HepG2 (cell line): ENCODE data around the gene IGF2BP3. TPM values are rescaled to one million over a fixed set of nuclear protein-coding genes. Genes with fewer than 3 reads are reported as not detected.

Source experiments
- BRD4 ChIP-seq: sonication (generic); formaldehyde crosslinking; IDR thresholded peaks from 2 replicates; pipeline ENCODE4 v1.4.0; 2020; ENCODE audit warnings: missing genetic modification reagents
- ERF ChIP-seq: IDR thresholded peaks from 2 replicates; pipeline ENCODE4 v1.6.1; 2018; ENCODE audit warnings: missing biosample characterization, missing genetic modification reagents
- FUBP1 ChIP-seq: sonication (generic); formaldehyde crosslinking; IDR thresholded peaks from 2 replicates; pipeline ENCODE4 v1.5.1; 2020; ENCODE audit warnings: missing genetic modification reagents, mild to moderate bottlenecking, borderline replicate concordance
- JARID2 ChIP-seq: sonication (generic); formaldehyde crosslinking; IDR thresholded peaks from 2 replicates; pipeline ENCODE4 v1.8.1; 2023; ENCODE audit warnings: missing genetic modification reagents, inconsistent platforms; ENCODE audit not compliant: insufficient replicate concordance
- MEIS1 ChIP-seq: sonication (generic); formaldehyde crosslinking; IDR thresholded peaks from 2 replicates; pipeline ENCODE4 v1.9.0; 2021; ENCODE audit warnings: mild to moderate bottlenecking, missing genetic modification reagents, moderate library complexity, borderline replicate concordance
- NCOA1 ChIP-seq: sonication (generic); formaldehyde crosslinking; IDR thresholded peaks from 2 replicates; pipeline ENCODE4 v1.9.0; 2021; ENCODE audit warnings: missing genetic modification reagents
- NR2F1 ChIP-seq, 2 experiments: fragments of 450-650 bp in 1 of 2; formaldehyde crosslinking in 1 of 2; IDR thresholded peaks; 2 replicates each; pipeline versions ENCODE4 v1.5.0 to v1.6.1; 2016 to 2020; ENCODE audit warnings: mild to moderate bottlenecking in 1 of 2, missing compliant biosample characterization in 1 of 2, missing genetic modification reagents in 1 of 2, moderate library complexity in 1 of 2
- SRY ChIP-seq: sonication (generic); formaldehyde crosslinking; IDR thresholded peaks from 2 replicates; pipeline ENCODE4 v1.8.0; 2022; ENCODE audit warnings: mild to moderate bottlenecking, missing genetic modification reagents
- SSRP1 ChIP-seq: IDR thresholded peaks from 2 replicates; pipeline ENCODE4 v1.6.1; 2016; ENCODE audit warnings: control low read depth
- TAF15 ChIP-seq: fragments of 200-400 bp; formaldehyde crosslinking; IDR thresholded peaks from one replicate; pipeline ENCODE4 v1.6.1; 2018; ENCODE audit warnings: mild to moderate bottlenecking, low read depth, low read length; ENCODE audit not compliant: poor library complexity, severe bottlenecking
- TFDP2 ChIP-seq: sonication (generic); formaldehyde crosslinking; IDR thresholded peaks from 2 replicates; pipeline ENCODE4 v1.4.0; 2020; ENCODE audit warnings: missing genetic modification reagents
- THYN1 ChIP-seq: sonication (generic); formaldehyde crosslinking; IDR thresholded peaks from 2 replicates; pipeline ENCODE4 v1.8.1; 2023; ENCODE audit warnings: low read depth, mild to moderate bottlenecking, moderate library complexity, missing genetic modification reagents, borderline replicate concordance
- TMF1 ChIP-seq: sonication (generic); formaldehyde crosslinking; IDR thresholded peaks from 2 replicates; pipeline ENCODE4 v1.8.1; 2022; ENCODE audit warnings: low read depth, missing genetic modification reagents
- ZNF33B ChIP-seq: sonication (generic); formaldehyde crosslinking; IDR thresholded peaks from 2 replicates; pipeline ENCODE4 v1.5.1; 2020; ENCODE audit warnings: mild to moderate bottlenecking, missing genetic modification reagents
- ZNF383 ChIP-seq: sonication (generic); formaldehyde crosslinking; IDR thresholded peaks from 2 replicates; pipeline ENCODE4 v1.4.0; 2020; ENCODE audit warnings: missing genetic modification reagents, mild to moderate bottlenecking, borderline replicate concordance
- ZNF451 ChIP-seq: sonication (generic); formaldehyde crosslinking; IDR thresholded peaks from 2 replicates; pipeline ENCODE4 v1.5.0; 2020; ENCODE audit warnings: mild to moderate bottlenecking, missing genetic modification reagents
- ZSCAN20 ChIP-seq: sonication (generic); formaldehyde crosslinking; IDR thresholded peaks from 2 replicates; pipeline ENCODE4 v1.4.0; 2020; ENCODE audit warnings: missing genetic modification reagents, mild to moderate bottlenecking, borderline replicate concordance
- ZXDC ChIP-seq: sonication (generic); formaldehyde crosslinking; IDR thresholded peaks from 2 replicates; pipeline ENCODE4 v1.5.0; 2020; ENCODE audit warnings: mild to moderate bottlenecking, missing genetic modification reagents
- polyA plus RNA-seq, 8 experiments: library from polyadenylated mRNA; depleted of rRNA in 3 of 8; stranded (reverse) in 7 of 8; unstranded in 1 of 8; fragments of >200 nt; fragmentation: Illumina TruSeq in 4 of 8; extraction: Trizol in 4 of 8; gene quantifications; 2 replicates each; pipeline versions ENCODE4 v1.2.1 to v1.2.3, GENCODE V29; 2011 to 2016; ENCODE audit warnings: low read depth in 4 of 8, missing spikeins in 1 of 8, mixed read lengths in 1 of 8; ENCODE audit not compliant: insufficient read depth in 1 of 8
- total RNA-seq, 5 experiments: library from RNA; depleted of rRNA; stranded (reverse); fragments of >200 nt; fragmentation: Illumina TruSeq; extraction: Trizol; gene quantifications; 2 replicates each; pipeline ENCODE4 v1.2.3, GENCODE V29; 2016; ENCODE audit warnings: low read depth in 1 of 5
- TF ChIP-seq, protein P1 (sequence below): fragments of 450-650 bp; IDR thresholded peaks from 2 replicates; pipeline ENCODE4 v1.6.1; 2017; ENCODE audit warnings: mild to moderate bottlenecking
- TF ChIP-seq, protein P2 (sequence below): sonication (generic); formaldehyde crosslinking; IDR thresholded peaks from 2 replicates; pipeline ENCODE4 v1.8.1; 2023; ENCODE audit warnings: mild to moderate bottlenecking, missing genetic modification reagents, borderline replicate concordance

IGF2BP3 gene
- total and polyA plus RNA-seq, 2 of the 13 experiments (the other 11 are each of a cell fraction or from before 2014, with no cell fraction given), result 37.7 to 39.5 TPM

DNA sequence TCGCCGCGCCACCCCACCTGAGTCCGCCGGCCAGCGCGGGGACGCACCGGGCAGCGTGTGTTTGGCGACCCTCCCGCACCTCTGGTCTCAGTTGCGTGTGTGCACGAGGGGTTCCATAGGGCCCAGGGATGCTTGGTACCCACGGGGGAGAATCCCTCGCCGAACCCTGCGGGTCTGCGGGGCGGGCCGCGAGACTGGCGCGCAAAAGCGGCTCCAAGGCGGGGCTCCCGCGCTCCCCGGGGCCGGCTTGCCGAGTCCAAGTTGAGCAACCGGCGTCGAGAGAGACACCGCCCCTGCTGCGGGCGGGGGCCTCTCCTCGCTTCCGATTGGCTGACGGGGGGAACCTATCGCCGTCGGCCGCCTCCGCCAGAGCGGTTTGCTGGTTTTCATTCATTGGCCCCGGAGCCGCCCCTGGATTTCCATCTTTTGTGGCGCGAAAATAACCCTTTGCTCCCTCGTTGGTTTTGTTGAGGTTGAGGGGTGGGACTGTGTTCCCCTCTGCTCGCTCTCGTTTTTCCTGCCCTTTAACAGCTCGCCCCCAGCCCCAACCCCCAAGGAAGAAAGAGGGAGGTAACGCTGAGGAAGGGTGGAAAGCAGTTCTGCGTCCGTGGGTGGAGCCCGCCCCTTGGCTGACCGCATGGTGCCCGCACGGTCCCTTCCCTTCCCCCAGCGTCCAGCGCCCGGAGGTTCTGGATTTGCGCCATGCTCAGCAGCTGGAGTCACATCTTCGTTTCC is 4.0 kb upstream of the IGF2BP3 start (continued):
- TF ChIP-seq, protein P1, sequence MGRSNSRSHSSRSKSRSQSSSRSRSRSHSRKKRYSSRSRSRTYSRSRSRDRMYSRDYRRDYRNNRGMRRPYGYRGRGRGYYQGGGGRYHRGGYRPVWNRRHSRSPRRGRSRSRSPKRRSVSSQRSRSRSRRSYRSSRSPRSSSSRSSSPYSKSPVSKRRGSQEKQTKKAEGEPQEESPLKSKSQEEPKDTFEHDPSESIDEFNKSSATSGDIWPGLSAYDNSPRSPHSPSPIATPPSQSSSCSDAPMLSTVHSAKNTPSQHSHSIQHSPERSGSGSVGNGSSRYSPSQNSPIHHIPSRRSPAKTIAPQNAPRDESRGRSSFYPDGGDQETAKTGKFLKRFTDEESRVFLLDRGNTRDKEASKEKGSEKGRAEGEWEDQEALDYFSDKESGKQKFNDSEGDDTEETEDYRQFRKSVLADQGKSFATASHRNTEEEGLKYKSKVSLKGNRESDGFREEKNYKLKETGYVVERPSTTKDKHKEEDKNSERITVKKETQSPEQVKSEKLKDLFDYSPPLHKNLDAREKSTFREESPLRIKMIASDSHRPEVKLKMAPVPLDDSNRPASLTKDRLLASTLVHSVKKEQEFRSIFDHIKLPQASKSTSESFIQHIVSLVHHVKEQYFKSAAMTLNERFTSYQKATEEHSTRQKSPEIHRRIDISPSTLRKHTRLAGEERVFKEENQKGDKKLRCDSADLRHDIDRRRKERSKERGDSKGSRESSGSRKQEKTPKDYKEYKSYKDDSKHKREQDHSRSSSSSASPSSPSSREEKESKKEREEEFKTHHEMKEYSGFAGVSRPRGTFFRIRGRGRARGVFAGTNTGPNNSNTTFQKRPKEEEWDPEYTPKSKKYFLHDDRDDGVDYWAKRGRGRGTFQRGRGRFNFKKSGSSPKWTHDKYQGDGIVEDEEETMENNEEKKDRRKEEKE, result no peak
- TF ChIP-seq BRD4 (CRISPR knock-in tag), result peak; percentile 80; the same call in 1 of the 2 replicates
- peak; percentile 64; the same call in 1 of the 2 replicates for TF ChIP-seq ERF
- TF ChIP-seq NR2F1 (CRISPR knock-in tag; IDR thresholded peaks at IDR 0.05), result 0 out of 4 replicates have a peak, but pooled peaks of 1 of the 2 experiments have one; percentile 22
- TF ChIP-seq ZNF451 (CRISPR knock-in tag), result peak; percentile 80; the same call in 1 of the 2 replicates
- peak; percentile 82; the same call in 1 of the 2 replicates for TF ChIP-seq SSRP1
- TF ChIP-seq ZNF33B (CRISPR knock-in tag), result peak; percentile 78
- TF ChIP-seq THYN1 (CRISPR knock-in tag), result no peak
- peak; percentile 22 for TF ChIP-seq TMF1
- TF ChIP-seq, protein P2, sequence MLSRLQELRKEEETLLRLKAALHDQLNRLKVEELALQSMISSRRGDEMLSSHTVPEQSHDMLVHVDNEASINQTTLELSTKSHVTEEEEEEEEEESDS (CRISPR knock-in tag), result no peak
- peak; percentile 85 for TF ChIP-seq ZXDC (CRISPR knock-in tag)
- TF ChIP-seq TFDP2, result peak; percentile 94
- no peak for TF ChIP-seq FUBP1 (CRISPR knock-in tag)
- TF ChIP-seq ZNF383 (CRISPR knock-in tag), result no peak
- peak; percentile 46 for TF ChIP-seq SRY (CRISPR knock-in tag)
- TF ChIP-seq ZSCAN20 (CRISPR knock-in tag), result peak; percentile 85; the same call in 1 of the 2 replicates
- TF ChIP-seq JARID2 (CRISPR knock-in tag), result no peak
- TF ChIP-seq NCOA1 (CRISPR knock-in tag), result no peak; the same call in none of the 2 replicates
- no peak for TF ChIP-seq MEIS1 (CRISPR knock-in tag)
- peak; percentile 69 for TF ChIP-seq TAF15
